ENCODE data around the gene FGFR3.

FGFR3 gene

DNA sequence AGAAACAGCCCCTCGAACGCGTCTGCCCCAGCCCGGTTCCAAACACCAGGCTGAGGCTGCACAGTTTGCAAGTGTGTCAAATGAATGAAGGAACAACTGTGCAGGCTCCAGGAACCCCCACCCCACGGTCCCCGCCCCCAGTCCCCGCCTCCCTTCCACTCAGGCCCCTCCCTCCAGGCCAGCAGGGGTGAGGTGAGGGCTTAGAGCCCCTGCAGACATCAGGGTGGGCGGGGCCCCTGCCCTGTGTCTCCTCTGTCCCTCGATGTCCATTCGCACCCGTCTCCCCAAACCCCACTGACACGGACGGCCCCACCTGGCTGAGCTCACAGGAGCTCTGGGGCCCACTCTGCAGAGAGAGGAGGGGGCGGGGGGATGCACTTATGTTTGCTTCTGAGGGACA, 43.3 kb upstream of the FGFR3 start:
- DNase-seq (ENCODE audit: insufficient read length) (no peak), FAIRE-seq (no peak)
- no peak for TF ChIP-seq POLR2A (IDR thresholded peaks at IDR 0.05; ENCODE audit: low read depth, low read length)
- TF ChIP-seq TAF1 (IDR thresholded peaks at IDR 0.05; ENCODE audit: borderline replicate concordance, low read depth, low read length): no peak
- no peak for TF ChIP-seq POLR2AphosphoS5 (IDR thresholded peaks at IDR 0.05; ENCODE audit: low read depth, low read length)

DNA sequence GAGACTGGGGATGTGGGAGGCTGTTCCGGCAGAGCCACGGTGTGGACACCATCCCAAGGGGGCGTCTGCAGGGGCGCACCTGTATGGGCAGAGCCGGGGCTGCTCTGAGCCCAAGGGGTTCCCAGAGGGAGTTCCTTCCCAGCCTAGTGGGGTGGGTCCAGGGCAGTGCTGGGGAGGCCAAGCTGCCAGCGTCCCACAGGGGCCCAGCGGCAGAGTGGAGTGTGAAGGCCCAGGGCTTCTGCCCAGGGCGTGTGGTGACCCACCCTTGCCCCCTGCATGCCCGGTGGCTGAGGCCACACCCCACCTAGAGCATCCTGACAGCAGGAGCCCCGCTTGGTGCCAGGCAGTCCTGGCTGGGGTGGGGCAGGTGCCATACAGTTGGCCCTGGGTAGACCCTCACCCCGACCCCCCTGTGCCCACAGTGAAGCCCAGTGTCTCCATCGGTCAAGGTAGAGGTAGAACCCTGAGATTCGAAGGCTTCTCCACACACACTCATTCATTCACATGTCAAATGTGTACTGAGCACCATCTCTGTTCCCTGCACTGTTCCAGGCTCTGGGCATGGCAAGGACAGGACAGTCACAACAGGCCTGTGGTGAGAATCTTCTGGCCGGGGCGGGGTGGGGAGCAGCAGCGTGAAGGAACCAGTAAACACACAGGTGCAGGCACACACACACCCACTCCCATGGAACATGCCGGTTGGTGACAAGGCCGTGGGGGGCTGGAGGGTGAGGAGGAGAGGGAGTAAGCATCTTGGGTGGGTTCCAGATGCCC, 42.5 kb upstream of the FGFR3 start:
- no peak for DNase-seq (ENCODE audit: insufficient read length)
- no peak for FAIRE-seq
- no peak for TF ChIP-seq TAF1 (IDR thresholded peaks at IDR 0.05; ENCODE audit: borderline replicate concordance, low read depth, low read length)
- no peak for TF ChIP-seq POLR2AphosphoS5 (IDR thresholded peaks at IDR 0.05; ENCODE audit: low read depth, low read length)

DNA sequence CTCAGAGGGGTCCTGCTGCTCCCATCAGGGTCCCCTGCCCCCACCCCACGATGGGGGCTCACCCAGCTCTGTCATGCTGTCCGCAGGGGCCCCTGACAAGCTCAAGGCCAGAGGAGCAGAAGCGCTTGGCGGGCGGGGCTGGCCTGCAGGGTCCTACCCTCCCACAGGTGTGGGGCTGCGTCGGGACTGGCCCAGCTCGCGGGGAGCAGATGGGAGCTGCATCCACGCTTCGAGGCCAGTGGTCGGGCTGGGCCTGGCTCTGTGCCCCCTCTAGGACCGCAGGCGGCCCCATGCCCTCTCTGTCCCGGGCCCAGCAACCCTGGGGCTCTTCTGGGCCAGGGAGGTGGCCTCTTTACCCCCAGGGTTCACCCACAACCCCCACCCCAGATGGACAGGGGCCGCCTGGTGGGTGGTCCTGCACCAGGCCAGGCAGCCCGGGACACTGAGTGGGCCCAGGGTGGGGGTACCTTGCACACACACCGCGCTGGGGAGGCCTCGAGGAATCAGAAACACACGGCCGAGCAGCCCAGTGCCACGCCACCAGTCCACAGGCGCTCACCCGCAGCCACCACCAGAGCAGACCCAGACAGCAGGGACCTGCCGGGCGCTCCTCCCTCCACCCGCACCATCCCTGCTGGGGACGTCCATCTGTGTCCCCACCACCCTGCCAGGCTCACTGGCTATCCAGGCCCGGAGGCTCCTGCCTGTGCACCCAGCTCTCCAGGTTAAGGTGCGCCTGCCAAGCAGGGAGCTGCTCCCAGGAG, 41.8 kb upstream of the FGFR3 start:
- TF ChIP-seq TAF1 (IDR thresholded peaks at IDR 0.05; ENCODE audit: borderline replicate concordance, low read depth, low read length): no peak
- no peak for TF ChIP-seq POLR2A (IDR thresholded peaks at IDR 0.05; ENCODE audit: low read depth, low read length)
- TF ChIP-seq POLR2AphosphoS5 (IDR thresholded peaks at IDR 0.05; ENCODE audit: low read depth, low read length): no peak
- no peak for DNase-seq (ENCODE audit: insufficient read length)
- FAIRE-seq: no peak

DNA sequence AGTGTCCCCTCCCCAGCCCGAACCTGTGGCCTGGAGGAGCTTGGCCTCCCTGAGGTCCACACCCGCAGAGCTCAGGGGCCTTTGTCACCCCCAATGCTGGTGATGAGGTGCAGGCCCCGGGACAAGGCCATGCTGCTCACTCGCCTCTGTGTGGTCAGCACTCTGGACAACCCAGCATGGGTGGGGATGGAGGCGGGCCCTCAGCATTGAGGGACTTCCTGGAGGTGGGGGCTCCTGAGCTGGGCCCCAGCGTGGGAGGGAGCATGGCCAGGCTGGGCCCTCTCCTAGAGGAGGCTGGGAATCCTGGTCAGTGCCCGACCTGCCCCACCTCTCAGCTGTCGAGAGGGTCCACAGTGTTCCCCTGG, 41.2 kb upstream of the FGFR3 start:
- no peak for TF ChIP-seq POLR2AphosphoS5 (IDR thresholded peaks at IDR 0.05; ENCODE audit: low read depth, low read length)
- no peak for TF ChIP-seq TAF1 (IDR thresholded peaks at IDR 0.05; ENCODE audit: borderline replicate concordance, low read depth, low read length)
- TF ChIP-seq POLR2A (IDR thresholded peaks at IDR 0.05; ENCODE audit: low read depth, low read length): no peak
- DNase-seq (ENCODE audit: insufficient read length) (no peak), FAIRE-seq (no peak)

DNA sequence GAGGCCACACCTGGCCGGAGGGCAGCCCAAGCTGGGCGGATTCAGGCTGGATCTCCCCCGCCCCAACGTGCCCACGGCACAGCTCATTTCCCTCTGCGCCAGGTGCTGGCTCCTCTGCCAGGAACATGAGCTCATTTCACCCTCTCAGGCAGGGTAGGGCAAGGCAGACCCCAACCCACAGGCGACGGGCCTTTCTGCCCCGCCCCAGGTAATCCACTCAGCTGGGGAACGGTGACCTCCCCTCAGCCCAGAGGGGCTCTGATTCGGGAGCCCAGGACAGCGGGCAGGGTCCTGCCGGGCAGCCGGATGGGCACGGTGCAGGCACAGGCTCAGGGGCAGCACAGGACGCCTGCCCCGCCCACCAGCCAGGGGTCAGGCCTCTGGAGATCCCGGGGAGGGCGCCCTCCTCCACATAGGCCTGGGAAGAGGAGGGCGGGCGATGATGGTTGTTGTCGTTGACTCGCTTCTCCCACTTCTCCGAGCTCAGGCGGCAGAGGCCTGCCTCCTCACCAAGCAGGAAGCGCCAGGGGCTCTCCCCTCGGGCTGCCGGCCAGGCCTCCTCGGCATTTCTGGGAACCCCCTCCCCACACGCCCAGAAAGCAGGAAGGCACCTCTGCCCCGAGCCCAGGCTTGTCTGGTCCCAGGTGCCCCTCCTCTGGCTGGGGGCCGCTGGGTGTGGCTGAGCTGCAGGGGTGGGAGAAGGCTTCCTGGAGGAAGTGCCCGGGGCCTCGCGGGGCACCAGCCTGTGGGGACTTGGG, 40.6 kb upstream of the FGFR3 start:
- FAIRE-seq: no peak
- TF ChIP-seq TAF1 (IDR thresholded peaks at IDR 0.05; ENCODE audit: borderline replicate concordance, low read depth, low read length) (no peak), POLR2A (IDR thresholded peaks at IDR 0.05; ENCODE audit: low read depth, low read length) (no peak)
- DNase-seq (ENCODE audit: insufficient read length): no peak

DNA sequence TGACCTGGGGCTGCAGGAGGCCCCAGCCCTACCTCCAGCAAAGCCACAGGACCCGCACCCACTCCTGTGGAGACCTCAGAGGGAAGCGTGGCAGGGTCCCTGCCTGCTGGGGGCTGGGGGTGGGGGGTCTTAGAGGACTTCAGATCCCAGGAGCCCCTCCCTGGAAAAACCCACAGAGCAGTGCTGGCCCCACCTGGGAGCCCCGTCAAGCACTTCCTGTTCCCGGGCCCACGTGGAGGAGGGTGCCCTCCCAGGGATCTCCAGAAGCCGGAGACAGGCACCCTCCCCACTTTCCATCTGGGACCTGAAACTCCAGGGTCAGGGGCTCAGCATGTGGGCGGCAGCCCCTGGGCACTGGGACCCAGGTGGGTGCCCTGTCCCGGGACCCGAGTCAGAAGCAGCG, 39.8 kb upstream of the FGFR3 start:
- DNase-seq (ENCODE audit: insufficient read length): no peak
- TF ChIP-seq POLR2A (IDR thresholded peaks at IDR 0.05; ENCODE audit: low read depth, low read length) (no peak), POLR2AphosphoS5 (IDR thresholded peaks at IDR 0.05; ENCODE audit: low read depth, low read length) (no peak), TAF1 (IDR thresholded peaks at IDR 0.05; ENCODE audit: borderline replicate concordance, low read depth, low read length) (no peak)

DNA sequence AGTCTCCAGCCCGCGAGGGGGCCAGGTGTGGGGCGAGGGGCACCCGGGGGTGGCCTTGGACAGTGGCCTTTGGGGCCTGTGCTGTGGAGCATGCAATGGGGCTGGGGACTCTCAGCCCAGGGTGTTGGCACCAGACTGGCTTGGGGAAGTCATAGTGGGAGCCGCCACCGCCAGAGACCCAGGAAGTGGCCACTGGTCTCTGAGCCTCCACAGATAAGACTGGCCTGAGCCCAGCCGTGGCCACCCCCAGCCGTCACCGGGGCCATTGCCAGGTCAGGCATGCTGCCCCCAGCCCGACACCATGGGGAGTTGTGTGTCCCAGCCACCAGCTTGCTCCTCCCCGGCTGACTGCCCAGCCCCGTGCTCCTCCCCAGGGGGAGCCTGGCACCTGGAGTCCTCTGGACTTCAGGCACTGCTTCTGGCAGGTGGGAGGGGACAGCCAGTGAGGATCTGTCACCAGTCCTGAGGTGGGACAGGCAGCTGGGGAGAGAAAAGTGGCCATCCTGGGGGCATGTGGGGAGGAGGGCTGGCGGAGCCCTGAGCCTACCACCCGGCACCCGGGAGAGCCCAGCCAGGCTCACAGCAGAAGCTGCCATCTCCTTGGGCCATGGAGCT, 39.3 kb upstream of the FGFR3 start:
- FAIRE-seq (no peak), DNase-seq (ENCODE audit: insufficient read length) (no peak)
- TF ChIP-seq TAF1 (IDR thresholded peaks at IDR 0.05; ENCODE audit: borderline replicate concordance, low read depth, low read length): no peak

More for the DNA sequence above, 39.8 kb upstream of the FGFR3 start:
- FAIRE-seq: no peak

DNA sequence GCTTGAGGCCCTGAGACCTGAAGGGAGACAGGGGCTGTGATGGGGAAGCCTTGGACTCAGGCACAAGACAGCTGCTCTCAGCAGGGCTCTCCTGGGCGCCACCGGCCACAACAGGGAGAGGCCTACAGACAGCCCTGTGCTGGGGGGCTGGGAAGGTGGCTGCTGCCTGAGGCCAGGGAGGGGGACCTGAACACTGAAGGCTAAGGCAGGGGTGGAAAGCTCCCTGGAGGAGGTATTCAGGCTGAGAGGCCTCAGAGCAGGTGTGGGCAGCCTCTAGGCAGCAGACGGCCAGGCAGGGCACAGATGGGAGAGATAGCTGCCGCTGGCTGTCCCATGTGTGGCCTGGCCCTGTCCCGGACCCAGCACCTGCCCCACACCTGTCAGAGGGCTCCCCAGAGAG, 38.8 kb upstream of the FGFR3 start:
- no peak for DNase-seq (ENCODE audit: insufficient read length)
- TF ChIP-seq POLR2AphosphoS5 (IDR thresholded peaks at IDR 0.05; ENCODE audit: low read depth, low read length) (no peak), POLR2A (IDR thresholded peaks at IDR 0.05; ENCODE audit: low read depth, low read length) (no peak), TAF1 (IDR thresholded peaks at IDR 0.05; ENCODE audit: borderline replicate concordance, low read depth, low read length) (no peak)
- no peak for FAIRE-seq

DNA sequence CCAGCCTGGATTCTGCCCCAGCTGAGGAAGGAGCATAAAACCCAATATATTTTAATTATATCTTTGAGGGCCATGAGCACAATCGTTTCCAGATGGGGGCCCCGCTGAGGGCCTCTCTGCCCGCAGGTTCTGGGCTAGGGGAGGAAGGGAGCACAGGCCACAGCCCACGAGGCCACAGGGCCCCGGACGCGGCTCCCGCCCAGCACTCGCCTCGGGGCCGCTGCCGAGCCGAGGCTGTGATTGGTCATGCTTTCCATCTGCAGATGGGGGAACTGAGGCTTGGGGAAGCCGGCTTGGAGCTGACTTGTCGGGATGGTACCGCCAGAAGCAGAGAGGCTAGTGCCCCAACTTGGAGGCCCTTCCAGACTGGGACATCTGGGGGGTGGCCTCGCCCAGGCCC, 37.8 kb upstream of the FGFR3 start:
- FAIRE-seq: no peak
- no peak for DNase-seq (ENCODE audit: insufficient read length)
- TF ChIP-seq POLR2AphosphoS5 (IDR thresholded peaks at IDR 0.05; ENCODE audit: low read depth, low read length): no peak
- no peak for TF ChIP-seq TAF1 (IDR thresholded peaks at IDR 0.05; ENCODE audit: borderline replicate concordance, low read depth, low read length)
- no peak for TF ChIP-seq POLR2A (IDR thresholded peaks at IDR 0.05; ENCODE audit: low read depth, low read length)

DNA sequence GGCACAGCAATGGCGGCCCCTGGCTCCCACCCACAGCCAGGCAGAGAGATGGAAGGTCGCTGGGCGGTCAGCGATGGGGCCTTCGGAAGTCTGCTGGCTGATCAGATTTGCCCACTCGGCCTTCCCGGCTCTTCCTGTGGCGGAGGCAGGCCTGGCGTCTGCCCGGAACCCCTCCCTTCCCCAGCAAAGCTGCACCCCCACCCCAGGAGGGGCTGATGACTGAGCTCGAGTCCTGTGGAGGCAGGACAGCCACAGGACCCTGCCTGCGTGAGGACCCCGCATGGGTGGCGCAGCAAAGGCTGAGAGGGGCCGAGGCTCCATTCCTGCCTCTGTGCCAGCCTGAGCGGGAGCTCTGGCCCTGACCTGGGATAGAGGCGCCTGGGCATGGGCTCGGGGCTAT, 37.0 kb upstream of the FGFR3 start:
- TF ChIP-seq POLR2A (IDR thresholded peaks at IDR 0.05; ENCODE audit: low read depth, low read length): no peak
- no peak for TF ChIP-seq POLR2AphosphoS5 (IDR thresholded peaks at IDR 0.05; ENCODE audit: low read depth, low read length)
- no peak for TF ChIP-seq TAF1 (IDR thresholded peaks at IDR 0.05; ENCODE audit: borderline replicate concordance, low read depth, low read length)
- DNase-seq (ENCODE audit: insufficient read length) (no peak), FAIRE-seq (no peak)

All from GM12892 (cell line).